RWPE2 (cell line): ENCODE measurements around the gene VILL.
"Not testable (repeated sequence)": the region's sequence is repeated elsewhere in the genome, so short reads cannot be mapped to it uniquely, and the experiment has no call there.

Experiments
- ATAC-seq: fragments of 200-7000 bp; cut with Tn5 transposase; 3 replicates; pipeline ENCODE4 v1.9.1; 2021; ENCODE audit warnings: low read depth
- DNase-seq: peaks from one replicate; pipeline ENCODE4 v3.0.0-alpha.2; 2020; ENCODE audit warnings: low spot score
- H3K27ac ChIP-seq: fragments of 450-650 bp; 2 replicates; pipeline ENCODE4 v1.5.1; 2017; ENCODE audit warnings: mild to moderate bottlenecking; ENCODE audit not compliant: poor library complexity, severe bottlenecking
- H3K27me3 ChIP-seq: fragments of 250-450 bp; sonication (Bioruptor Pico); 2 replicates; pipeline ENCODE4 v1.5.1; 2021; ENCODE audit warnings: mild to moderate bottlenecking, moderate library complexity; ENCODE audit not compliant: insufficient read depth, poor library complexity, severe bottlenecking
- H3K36me3 ChIP-seq: fragments of 250-450 bp; sonication (Bioruptor Pico); 2 replicates; pipeline ENCODE4 v1.5.1; 2020; ENCODE audit warnings: low read depth, mild to moderate bottlenecking, moderate library complexity
- H3K4me1 ChIP-seq: fragments of 250-450 bp; sonication (Bioruptor Pico); 2 replicates; pipeline ENCODE4 v1.5.1; 2021; ENCODE audit warnings: mild to moderate bottlenecking, moderate library complexity; ENCODE audit not compliant: insufficient read depth, poor library complexity, severe bottlenecking
- H3K4me3 ChIP-seq: fragments of 250-450 bp; sonication (Bioruptor Pico); 2 replicates; pipeline ENCODE4 v1.5.1; 2021; ENCODE audit warnings: mild to moderate bottlenecking, moderate library complexity; ENCODE audit not compliant: severe bottlenecking
- H3K9me3 ChIP-seq: fragments of 250-450 bp; sonication (Bioruptor Pico); 2 replicates; pipeline ENCODE4 v1.5.1; 2021; ENCODE audit warnings: mild to moderate bottlenecking, moderate library complexity; ENCODE audit not compliant: severe bottlenecking
- CTCF ChIP-seq: fragments of 450-650 bp; IDR thresholded peaks from one replicate; pipeline ENCODE4 v1.5.1; 2017; ENCODE audit warnings: mild to moderate bottlenecking, moderate library complexity; ENCODE audit not compliant: poor library complexity, severe bottlenecking

VILL gene

GRCh38 chr3:38031022-38031994 is 40.7 kb downstream of the VILL start:
- ATAC-seq (peak; percentile 90), DNase-seq (peak; percentile 89)
- H3K4me3 ChIP-seq = no peak overlapping the region
- TF ChIP-seq CTCF = no peak
- no peaks in the 10 kb centered on the region for H3K27me3 ChIP-seq
- H3K4me1 ChIP-seq = peaks cover 21% of the 10 kb centered on the region
- H3K27ac ChIP-seq = peak overlapping the region; percentile 81
- no peaks in the 10 kb centered on the region for H3K36me3 ChIP-seq
- no peaks in the 10 kb centered on the region for H3K9me3 ChIP-seq

GRCh38 chr3:38032328-38032865 is 41.8 kb downstream of the VILL start:
- no peaks in the 10 kb centered on the region for H3K9me3 ChIP-seq
- DNase-seq = no peak
- H3K27me3 ChIP-seq = no peaks in the 10 kb centered on the region
- peak overlapping the region; percentile 81 for H3K27ac ChIP-seq
- no peak overlapping the region for H3K4me3 ChIP-seq
- peaks cover 21% of the 10 kb centered on the region for H3K4me1 ChIP-seq
- TF ChIP-seq CTCF = no peak
- ATAC-seq = no peak
- no peaks in the 10 kb centered on the region for H3K36me3 ChIP-seq

- H3K36me3 ChIP-seq, H3K27me3 ChIP-seq, DNase-seq, H3K4me3 ChIP-seq, ATAC-seq, H3K27ac ChIP-seq, H3K9me3 ChIP-seq: not testable (repeated sequence)
- H3K4me1 ChIP-seq = peaks cover 23% of the 10 kb centered on the region
Measured at GRCh38 chr3:38033586-38033985, 43.0 kb downstream of the VILL start.

- not testable (repeated sequence) for DNase-seq, ATAC-seq, H3K27me3 ChIP-seq, H3K9me3 ChIP-seq, H3K4me3 ChIP-seq, H3K36me3 ChIP-seq, H3K27ac ChIP-seq
- peaks cover 28% of the 10 kb centered on the region for H3K4me1 ChIP-seq
Measured at GRCh38 chr3:38034335-38034734, 43.7 kb downstream of the VILL start.

- no peaks in the 10 kb centered on the region for H3K36me3 ChIP-seq
- DNase-seq = no peak
Measured at GRCh38 chr3:38036286-38036685, 45.7 kb downstream of the VILL start.

More at GRCh38 chr3:38036286-38036685, 45.7 kb downstream of the VILL start:
- Histone ChIP-seq H3K4me1 (peaks cover 19% of the 10 kb centered on the region), H3K27me3 (no peaks in the 10 kb centered on the region), H3K27ac (no peak overlapping the region), H3K9me3 (no peaks in the 10 kb centered on the region), H3K4me3 (no peak overlapping the region)
- no peak for ATAC-seq
- TF ChIP-seq CTCF = no peak
